H9 (cell line): ENCODE measurements around the gene MYRIP. TPM values are rescaled to one million over a fixed set of nuclear protein-coding genes. Genes with fewer than 3 reads are reported as not detected.

Experiments used
- DNase-seq: peaks from one replicate; pipeline ENCODE4 v3.0.0-alpha.2; 2017
- H2AFZ ChIP-seq: one replicate; pipeline ENCODE4 v1.6.1; 2013; ENCODE audit warnings: mild to moderate bottlenecking, low read length, control low read depth, moderate library complexity
- H2AK5ac ChIP-seq: 2 replicates; pipeline ENCODE4 v1.6.1; 2013; ENCODE audit warnings: low read length, control low read depth, mixed read lengths; ENCODE audit not compliant: insufficient read length
- H2BK120ac ChIP-seq: one replicate; pipeline ENCODE4 v1.6.1; 2013; ENCODE audit warnings: low read depth, mild to moderate bottlenecking, low read length, control low read depth, inconsistent platforms; ENCODE audit not compliant: poor library complexity, severe bottlenecking
- H2BK12ac ChIP-seq: 2 replicates; pipeline ENCODE4 v1.6.1; 2013; ENCODE audit warnings: low read length, control low read depth, mixed read lengths, low read depth; ENCODE audit not compliant: insufficient read length
- H2BK15ac ChIP-seq: 2 replicates; pipeline ENCODE4 v1.6.1; 2013; ENCODE audit warnings: low read depth, low read length, control low read depth
- H2BK20ac ChIP-seq: one replicate; pipeline ENCODE4 v1.6.1; 2013; ENCODE audit warnings: low read depth, mild to moderate bottlenecking, low read length, control low read depth, inconsistent platforms; ENCODE audit not compliant: poor library complexity, severe bottlenecking
- H2BK5ac ChIP-seq: 2 replicates; pipeline ENCODE4 v1.6.1; 2013; ENCODE audit warnings: low read length, control low read depth, mixed read lengths; ENCODE audit not compliant: insufficient read length
- H3K14ac ChIP-seq: 2 replicates; pipeline ENCODE4 v1.6.1; 2013; ENCODE audit warnings: low read length, control low read depth; ENCODE audit not compliant: insufficient read depth
- H3K18ac ChIP-seq: 2 replicates; pipeline ENCODE4 v1.6.1; 2013; ENCODE audit warnings: low read depth, mild to moderate bottlenecking, mixed read lengths, low read length, control low read depth; ENCODE audit not compliant: insufficient read length
- H3K23ac ChIP-seq: 2 replicates; pipeline ENCODE4 v1.6.1; 2013; ENCODE audit warnings: low read length, control low read depth, mixed read lengths, low read depth; ENCODE audit not compliant: insufficient read length
- H3K23me2 ChIP-seq: 2 replicates; pipeline ENCODE4 v1.6.1; 2013; ENCODE audit warnings: low read depth, mild to moderate bottlenecking, mixed read lengths, low read length, control low read depth; ENCODE audit not compliant: insufficient read length, poor library complexity, severe bottlenecking
- H3K27ac ChIP-seq: 2 replicates; pipeline ENCODE4 v1.5.1; 2013; ENCODE audit warnings: low read length, control low read depth, mixed read lengths, low read depth; ENCODE audit not compliant: insufficient read length
- H3K27me3 ChIP-seq: 2 replicates; pipeline ENCODE4 v1.6.1; 2013; ENCODE audit warnings: low read length, control low read depth, inconsistent platforms; ENCODE audit not compliant: insufficient read depth
- H3K4ac ChIP-seq: 2 replicates; pipeline ENCODE4 v1.6.1; 2013; ENCODE audit warnings: low read depth, mild to moderate bottlenecking, control low read depth, inconsistent platforms, low read length, moderate library complexity
- H3K4me1 ChIP-seq: 2 replicates; pipeline ENCODE4 v1.6.1; 2013; ENCODE audit warnings: low read length, control low read depth, inconsistent platforms; ENCODE audit not compliant: insufficient read depth
- H3K4me2 ChIP-seq: 2 replicates; pipeline ENCODE4 v1.6.1; 2013; ENCODE audit warnings: low read length, control low read depth, mixed read lengths; ENCODE audit not compliant: insufficient read length, insufficient read depth
- H3K56ac ChIP-seq: 2 replicates; pipeline ENCODE4 v1.6.1; 2013; ENCODE audit warnings: low read depth, mild to moderate bottlenecking, mixed read lengths, low read length, control low read depth; ENCODE audit not compliant: insufficient read length
- H3K79me1 ChIP-seq: 2 replicates; pipeline ENCODE4 v1.6.1; 2013; ENCODE audit warnings: low read depth, mild to moderate bottlenecking, moderate library complexity, low read length, control low read depth, inconsistent platforms; ENCODE audit not compliant: insufficient read depth, poor library complexity, severe bottlenecking
- H3K79me2 ChIP-seq: 2 replicates; pipeline ENCODE4 v1.6.1; 2013; ENCODE audit warnings: low read length, control low read depth, inconsistent platforms; ENCODE audit not compliant: insufficient read depth
- H3K9ac ChIP-seq: 2 replicates; pipeline ENCODE4 v1.6.1; 2013; ENCODE audit warnings: low read length, control low read depth, mixed read lengths; ENCODE audit not compliant: insufficient read length; ENCODE audit errors: extremely low read depth
- H3K9me3 ChIP-seq: one replicate; pipeline ENCODE4 v1.6.1; 2013; ENCODE audit warnings: low read depth, low read length, inconsistent platforms; ENCODE audit not compliant: control insufficient read depth
- H3T11ph ChIP-seq: one replicate; pipeline ENCODE4 v1.6.1; 2013; ENCODE audit warnings: mild to moderate bottlenecking, low read length, control low read depth, inconsistent platforms
- H4K20me1 ChIP-seq: one replicate; pipeline ENCODE4 v1.6.1; 2013; ENCODE audit not compliant: control insufficient read depth, insufficient read length, insufficient read depth
- H4K5ac ChIP-seq: 2 replicates; pipeline ENCODE4 v1.6.1; 2013; ENCODE audit warnings: low read depth, mild to moderate bottlenecking, mixed read lengths, low read length, control low read depth; ENCODE audit not compliant: insufficient read length
- H4K8ac ChIP-seq: replicated peaks from 2 replicates; pipeline ENCODE4 v1.6.1; 2013; ENCODE audit warnings: low read length, control low read depth, mixed read lengths, low read depth; ENCODE audit not compliant: insufficient read length
- H4K91ac ChIP-seq: 2 replicates; pipeline ENCODE4 v1.6.1; 2013; ENCODE audit warnings: low read depth, mild to moderate bottlenecking, moderate library complexity, mixed read lengths, low read length, control low read depth; ENCODE audit not compliant: insufficient read length
- H3K27ac Mint-ChIP-seq, 3 experiments: 2 replicates in 2 of 3; 3 replicates in 1 of 3; pipeline ENCODE4 v1.8.0; 2020 to 2021; ENCODE audit warnings: mixed read lengths in 3 of 3, mild to moderate bottlenecking in 1 of 3, moderate library complexity in 1 of 3
- H3K27me3 Mint-ChIP-seq: 2 replicates; pipeline ENCODE4 v1.8.0; 2021; ENCODE audit warnings: low read depth, mild to moderate bottlenecking, moderate library complexity, mixed read lengths
- H3K36me3 Mint-ChIP-seq, 3 experiments: 2 replicates in 2 of 3; 3 replicates in 1 of 3; pipeline ENCODE4 v1.8.0; 2020 to 2021; ENCODE audit warnings: low read depth in 3 of 3, mixed read lengths in 3 of 3; ENCODE audit not compliant: insufficient read depth in 1 of 3
- H3K4me1 Mint-ChIP-seq, 2 experiments: 2 replicates each; pipeline ENCODE4 v1.8.0; 2020; ENCODE audit warnings: mixed read lengths in 2 of 2
- H3K4me3 Mint-ChIP-seq, 2 experiments: 2 replicates in 1 of 2; 3 replicates in 1 of 2; pipeline ENCODE4 v1.8.0; 2020 to 2021; ENCODE audit warnings: mild to moderate bottlenecking in 2 of 2, mixed read lengths in 2 of 2, moderate library complexity in 1 of 2
- H3K9me3 Mint-ChIP-seq, 2 experiments: 2 replicates in 1 of 2; 3 replicates in 1 of 2; pipeline ENCODE4 v1.8.0; 2020; ENCODE audit warnings: mild to moderate bottlenecking in 2 of 2, mixed read lengths in 2 of 2, moderate library complexity in 1 of 2
- CTCF ChIP-seq: fragments of 200-600 bp; sonication (generic); conservative IDR thresholded peaks from 3 replicates; pipeline ENCODE4 v1.8.0; 2021; ENCODE audit warnings: antibody characterized with exemption, mild to moderate bottlenecking
- WGBS: extraction: QIAGEN DNeasy Blood & Tissue Kit; methylation state at CpG from one replicate; pipeline ENCODE4 v1.1.7; 2013; ENCODE audit warnings: missing lambda C conversion rate, low lambda C conversion rate, mixed read lengths; ENCODE audit not compliant: insufficient read length; ENCODE audit errors: extremely low coverage; 5-methylcytosine and 5-hydroxymethylcytosine counted together
- total RNA-seq: library from RNA; stranded (reverse); gene quantifications from 2 replicates; pipeline ENCODE4 v1.2.1, GENCODE V29; 2021

The MYRIP gene
- total RNA-seq, 1 experiment from 2014 or later = 1.8 TPM

GRCh38 chr3:39920271-39920670, 110.9 kb downstream of the MYRIP start:
- DNase-seq = no peak
- H3K27ac Mint-ChIP-seq = no peak overlapping the region

More at GRCh38 chr3:39920271-39920670, 110.9 kb downstream of the MYRIP start:
- H3K56ac ChIP-seq = no peak overlapping the region
- H2BK20ac ChIP-seq = no peak overlapping the region
- no peak overlapping the region for H4K8ac ChIP-seq
- no peak for TF ChIP-seq CTCF
- no peaks in the 10 kb centered on the region for H3K27me3 ChIP-seq
- H2AFZ ChIP-seq = no peak overlapping the region
- H3K23me2 ChIP-seq = no peaks in the 10 kb centered on the region
- no peak overlapping the region for H3K14ac ChIP-seq
- H3K4me1 Mint-ChIP-seq = peaks cover 4 to 10% of the 10 kb centered on the region in 2 experiments; a peak in 3 of 4 replicates
- no peak overlapping the region for H3K27ac ChIP-seq
- H4K91ac ChIP-seq = no peak overlapping the region
- no peak overlapping the region for H3K4me2 ChIP-seq
- WGBS = no CpG with 5 or more reads among the region's 1 CpG
- no peaks in the 10 kb centered on the region; a peak in 2 of 5 replicates for H3K9me3 Mint-ChIP-seq
- no peaks in the 10 kb centered on the region for H3K27me3 Mint-ChIP-seq
- H3K9me3 ChIP-seq = no peaks in the 10 kb centered on the region
- H2BK5ac ChIP-seq = no peak overlapping the region
- H3K4me1 ChIP-seq = no peaks in the 10 kb centered on the region
- no peak overlapping the region for H3K9ac ChIP-seq
- H2BK15ac ChIP-seq = no peak overlapping the region
- no peak overlapping the region for H2BK120ac ChIP-seq
- no peak overlapping the region for H3K4me3 Mint-ChIP-seq
- H4K20me1 ChIP-seq = no peaks in the 10 kb centered on the region
- H3K23ac ChIP-seq = no peak overlapping the region
- H3K4ac ChIP-seq = no peak overlapping the region
- no peaks in the 10 kb centered on the region for H3K79me1 ChIP-seq
- H2AK5ac ChIP-seq = no peak overlapping the region
- no peak overlapping the region for H3T11ph ChIP-seq
- H4K5ac ChIP-seq = no peak overlapping the region
- H2BK12ac ChIP-seq = no peak overlapping the region
- H3K36me3 Mint-ChIP-seq = no peaks in the 10 kb centered on the region
- no peak overlapping the region for H3K18ac ChIP-seq
- no peaks in the 10 kb centered on the region for H3K79me2 ChIP-seq
